ENCODE results near the gene STK32B. TPM values are rescaled to one million over a fixed set of nuclear protein-coding genes. Genes with fewer than 3 reads are reported as not detected.

The STK32B gene
- total RNA-seq, 1 donor from 2014 or later, result 4.2 TPM

DNA sequence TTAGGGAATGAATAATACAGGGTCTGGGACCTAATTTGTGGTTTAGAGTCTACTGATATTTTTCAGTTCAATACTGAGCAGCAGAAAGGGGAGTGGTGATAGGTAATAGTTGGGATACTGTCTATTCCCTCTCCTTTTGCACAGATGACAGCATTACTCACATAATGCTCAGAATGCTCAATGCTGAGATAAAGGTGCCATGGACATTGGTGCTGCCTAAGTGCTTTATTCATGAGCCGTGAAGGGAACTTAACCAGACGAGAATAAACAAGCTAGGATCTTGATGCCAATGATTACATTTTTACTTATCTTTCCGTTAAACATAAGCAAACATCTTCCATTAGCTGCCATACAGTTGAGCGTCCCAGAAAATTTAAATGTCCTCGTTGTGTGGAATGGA, 75.6 kb downstream of the STK32B start:
- TF ChIP-seq, protein P1, sequence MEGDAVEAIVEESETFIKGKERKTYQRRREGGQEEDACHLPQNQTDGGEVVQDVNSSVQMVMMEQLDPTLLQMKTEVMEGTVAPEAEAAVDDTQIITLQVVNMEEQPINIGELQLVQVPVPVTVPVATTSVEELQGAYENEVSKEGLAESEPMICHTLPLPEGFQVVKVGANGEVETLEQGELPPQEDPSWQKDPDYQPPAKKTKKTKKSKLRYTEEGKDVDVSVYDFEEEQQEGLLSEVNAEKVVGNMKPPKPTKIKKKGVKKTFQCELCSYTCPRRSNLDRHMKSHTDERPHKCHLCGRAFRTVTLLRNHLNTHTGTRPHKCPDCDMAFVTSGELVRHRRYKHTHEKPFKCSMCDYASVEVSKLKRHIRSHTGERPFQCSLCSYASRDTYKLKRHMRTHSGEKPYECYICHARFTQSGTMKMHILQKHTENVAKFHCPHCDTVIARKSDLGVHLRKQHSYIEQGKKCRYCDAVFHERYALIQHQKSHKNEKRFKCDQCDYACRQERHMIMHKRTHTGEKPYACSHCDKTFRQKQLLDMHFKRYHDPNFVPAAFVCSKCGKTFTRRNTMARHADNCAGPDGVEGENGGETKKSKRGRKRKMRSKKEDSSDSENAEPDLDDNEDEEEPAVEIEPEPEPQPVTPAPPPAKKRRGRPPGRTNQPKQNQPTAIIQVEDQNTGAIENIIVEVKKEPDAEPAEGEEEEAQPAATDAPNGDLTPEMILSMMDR (conservative IDR thresholded peaks at IDR 0.05; ENCODE audit: low read depth, low read length), result no peak

GRCh38 chr4:5127556-5127955, 76.3 kb downstream of the STK32B start:
- H3K4me3 ChIP-seq (ENCODE audit: low read depth, low read length), result no peak overlapping the region
- TF ChIP-seq, protein P1 (conservative IDR thresholded peaks at IDR 0.05; ENCODE audit: low read depth, low read length), result no peak
- no peak for DNase-seq (ENCODE audit: low read depth)

More for the DNA sequence above, 75.6 kb downstream of the STK32B start:
- DNase-seq (ENCODE audit: low read depth), result no peak
- no peak overlapping the region for H3K4me3 ChIP-seq (ENCODE audit: low read depth, low read length)

DNA sequence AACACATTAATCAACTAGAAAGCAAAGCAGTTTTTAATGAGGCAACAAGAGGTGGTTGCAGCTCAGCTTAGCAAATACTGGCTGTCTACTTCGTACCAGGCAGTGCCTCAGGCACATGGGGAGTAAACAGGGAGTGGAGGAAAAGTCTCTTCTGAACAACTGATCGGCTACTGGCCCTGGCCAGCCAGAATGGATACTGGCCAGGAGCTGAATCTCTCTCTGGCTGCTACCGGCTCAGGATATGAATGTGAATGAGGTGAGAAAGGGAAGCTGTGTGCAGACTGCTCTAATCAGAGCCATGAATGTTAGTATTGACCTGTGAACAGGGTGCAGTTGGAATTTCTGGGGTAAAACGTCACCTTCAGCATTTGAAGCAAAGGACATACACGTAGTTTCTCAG, 77.3 kb downstream of the STK32B start:
- TF ChIP-seq, protein P1 (conservative IDR thresholded peaks at IDR 0.05; ENCODE audit: low read depth, low read length), result no peak
- no peak overlapping the region for H3K4me3 ChIP-seq (ENCODE audit: low read depth, low read length)
- DNase-seq (ENCODE audit: low read depth), result no peak

- H3K4me3 ChIP-seq (ENCODE audit: low read depth, low read length), result no peak overlapping the region
- DNase-seq (ENCODE audit: low read depth), result no peak
- TF ChIP-seq, protein P1 (conservative IDR thresholded peaks at IDR 0.05; ENCODE audit: low read depth, low read length), result no peak
Measured at GRCh38 chr4:5133201-5133600, 81.9 kb downstream of the STK32B start.

DNA sequence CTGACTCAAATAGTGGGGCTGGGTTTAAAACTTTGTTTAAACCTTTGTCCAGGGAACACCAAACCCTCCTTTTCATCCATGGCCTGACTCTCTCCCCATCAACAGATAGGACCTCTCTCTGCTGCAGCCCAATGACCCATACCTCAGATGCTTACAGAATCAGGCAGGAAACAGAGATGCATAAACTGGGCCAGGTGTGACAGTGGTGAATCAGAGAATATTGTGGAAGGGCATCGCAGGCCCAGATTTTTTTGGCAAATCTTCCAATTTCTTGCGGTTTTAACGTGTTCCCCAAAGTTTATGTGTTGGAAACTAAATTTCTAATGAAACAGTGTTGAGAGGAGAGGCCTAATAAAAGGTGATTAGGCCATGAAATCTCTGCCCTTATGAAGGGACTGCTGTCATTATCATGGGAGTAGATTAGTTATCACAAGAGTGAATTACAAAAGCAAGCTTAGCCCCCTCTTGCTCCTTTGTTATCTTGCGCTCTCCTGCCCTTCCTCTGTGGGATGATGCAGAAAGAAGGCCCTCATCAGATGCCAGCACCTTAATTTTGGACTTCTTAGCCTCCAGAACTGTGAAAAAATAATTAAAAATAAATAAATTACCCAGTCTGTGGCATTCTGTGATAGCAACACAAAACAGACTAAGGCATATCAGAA, 82.8 kb downstream of the STK32B start:
- H3K4me3 ChIP-seq (ENCODE audit: low read depth, low read length), result no peak overlapping the region
- TF ChIP-seq, protein P1 (conservative IDR thresholded peaks at IDR 0.05; ENCODE audit: low read depth, low read length), result no peak
- DNase-seq (ENCODE audit: low read depth), result no peak

- no peak for DNase-seq (ENCODE audit: low read depth)
- TF ChIP-seq, protein P1 (conservative IDR thresholded peaks at IDR 0.05; ENCODE audit: low read depth, low read length), result no peak
- H3K4me3 ChIP-seq (ENCODE audit: low read depth, low read length), result no peak overlapping the region
Measured at GRCh38 chr4:5134620-5135019, 83.3 kb downstream of the STK32B start.

GRCh38 chr4:5137226-5137625, 85.9 kb downstream of the STK32B start:
- no peak overlapping the region for H3K4me3 ChIP-seq (ENCODE audit: low read depth, low read length)
- no peak for DNase-seq (ENCODE audit: low read depth)
- TF ChIP-seq, protein P1 (conservative IDR thresholded peaks at IDR 0.05; ENCODE audit: low read depth, low read length), result no peak
